HL-60 (cell line): Measurements from ENCODE around the gene OR1K1.

Source experiments
- DNase-seq, 2 experiments: peaks; one replicate each; pipeline ENCODE4 v3.0.0-alpha.2; 2010 to 2020; ENCODE audit warnings: low read depth in 1 of 2, low spot score in 1 of 2
- H3K27ac ChIP-seq: fragments of 250-450 bp; sonication (Bioruptor Pico); replicated peaks from 2 replicates; pipeline ENCODE4 v1.5.1; 2020; ENCODE audit warnings: mild to moderate bottlenecking, moderate library complexity
- H3K27me3 ChIP-seq: fragments of 250-450 bp; sonication (Bioruptor Pico); 2 replicates; pipeline ENCODE4 v1.5.1; 2021; ENCODE audit warnings: mild to moderate bottlenecking, moderate library complexity; ENCODE audit not compliant: insufficient read depth, poor library complexity, severe bottlenecking
- H3K4me3 ChIP-seq: replicated peaks from 2 replicates; pipeline ENCODE4 v1.5.1; 2011; ENCODE audit warnings: mild to moderate bottlenecking, control low read depth, low read length; ENCODE audit not compliant: insufficient read depth
- CTCF ChIP-seq: IDR thresholded peaks from one replicate; pipeline ENCODE4 v1.5.1; 2011; ENCODE audit warnings: low read length, control low read depth, inconsistent platforms; ENCODE audit not compliant: insufficient read depth
- GABPA ChIP-seq: IDR thresholded peaks from 2 replicates; pipeline ENCODE4 v1.6.1; 2012; ENCODE audit warnings: low read depth
- POLR2AphosphoS5 ChIP-seq: IDR thresholded peaks from 2 replicates; pipeline ENCODE4 v1.6.1; 2012; ENCODE audit warnings: low read depth
- REST ChIP-seq: IDR thresholded peaks from 2 replicates; pipeline ENCODE4 v1.6.1; 2012; ENCODE audit warnings: low read depth; ENCODE audit not compliant: insufficient replicate concordance
- SPI1 ChIP-seq: IDR thresholded peaks from 2 replicates; pipeline ENCODE4 v1.6.1; 2012; ENCODE audit warnings: low read depth, mild to moderate bottlenecking, borderline replicate concordance

Gene OR1K1

GRCh38 chr9:122820490-122820845, 20.5 kb downstream of the OR1K1 start:
- TF ChIP-seq POLR2AphosphoS5 (no peak), REST (no peak)
- H3K27ac ChIP-seq = no peak overlapping the region
- H3K4me3 ChIP-seq = no peak overlapping the region
- DNase-seq = no peak
- H3K27me3 ChIP-seq = no peaks in the 10 kb centered on the region

DNA sequence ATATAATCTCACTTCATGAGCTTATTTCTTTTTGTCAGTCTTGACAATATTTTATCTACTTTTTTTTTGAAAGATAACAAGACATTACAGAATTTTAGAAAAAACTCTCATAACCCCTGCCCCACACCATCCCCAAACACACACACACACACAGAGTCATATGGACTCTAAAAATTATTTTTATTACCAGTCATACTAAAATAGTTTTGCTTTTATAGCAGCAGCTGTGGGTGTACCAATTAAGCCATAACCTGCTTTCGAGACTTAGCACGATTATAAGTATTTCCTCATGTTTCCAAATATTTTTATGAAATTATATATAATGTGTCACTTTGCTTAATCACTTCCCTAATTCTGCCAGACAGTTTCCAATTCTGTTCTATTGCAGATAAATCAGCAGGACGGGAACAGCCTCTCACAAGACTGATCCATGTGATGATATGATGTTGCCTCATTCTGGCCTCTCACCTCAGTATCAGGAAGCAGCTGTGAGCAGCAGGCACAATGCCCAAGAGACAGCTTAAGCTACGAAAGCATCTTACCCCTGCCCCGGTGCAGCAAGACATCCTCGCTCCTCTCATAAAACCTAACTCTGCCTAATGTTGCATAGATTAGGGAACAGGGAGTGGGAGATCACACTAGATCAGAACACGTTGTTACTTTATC, 21.5 kb downstream of the OR1K1 start:
- Histone ChIP-seq H3K27me3 (no peaks in the 10 kb centered on the region), H3K27ac (peak overlapping the region; percentile 13), H3K4me3 (no peak overlapping the region)
- TF ChIP-seq POLR2AphosphoS5 (peak; percentile 87), SPI1 (peak; percentile 77), CTCF (no peak)
- peak; percentile 84 to 87 for DNase-seq

- Histone ChIP-seq H3K4me3 (no peak overlapping the region), H3K27me3 (no peaks in the 10 kb centered on the region), H3K27ac (no peak overlapping the region)
- no peak for TF ChIP-seq GABPA
- TF ChIP-seq REST = no peak
- no peak for TF ChIP-seq POLR2AphosphoS5
- no peak for TF ChIP-seq SPI1
- TF ChIP-seq CTCF = no peak
- DNase-seq = no peak
Observed at GRCh38 chr9:122822056-122822455, 22.1 kb downstream of the OR1K1 start.

GRCh38 chr9:122822938-122823337, 23.0 kb downstream of the OR1K1 start:
- Histone ChIP-seq H3K27me3 (no peaks in the 10 kb centered on the region), H3K27ac (no peak overlapping the region), H3K4me3 (no peak overlapping the region)
- TF ChIP-seq GABPA (no peak), SPI1 (no peak), CTCF (no peak), POLR2AphosphoS5 (no peak), REST (no peak)
- DNase-seq = no peak
